HEK293T (cell line): ENCODE measurements around the gene DHRS12.

Experiments
- CTCF ChIA-PET: fragments of 350-600 bp; formaldehyde crosslinking; extraction: SDS; loops from one replicate; lab custom pipeline; 2021; ENCODE audit warnings: antibody characterized with exemption, inconsistent platforms; lab: Yijun Ruan, JAX
- POLR2A ChIA-PET: fragments of 350-600 bp; formaldehyde crosslinking; extraction: SDS; loops from one replicate; lab custom pipeline; 2020; ENCODE audit warnings: antibody characterized with exemption, inconsistent platforms; lab: Yijun Ruan, JAX
- DNase-seq: peaks from one replicate; pipeline ENCODE4 v3.0.0; 2012; ENCODE audit warnings: mixed read lengths; ENCODE audit errors: extremely low spot score
- ARNT ChIP-seq: fragments of 450-650 bp; IDR thresholded peaks from 2 replicates; pipeline ENCODE4 v1.6.1; 2017; ENCODE audit warnings: mild to moderate bottlenecking
- BHLHE40 ChIP-seq: fragments of 450-650 bp; IDR thresholded peaks from 2 replicates; pipeline ENCODE4 v1.6.1; 2016; ENCODE audit warnings: mild to moderate bottlenecking, moderate library complexity, borderline replicate concordance
- CTBP1 ChIP-seq: fragments of 450-650 bp; IDR thresholded peaks from 2 replicates; pipeline ENCODE4 v1.6.1; 2016; ENCODE audit warnings: borderline replicate concordance
- ELF4 ChIP-seq: fragments of 450-650 bp; IDR thresholded peaks from 2 replicates; pipeline ENCODE4 v1.6.1; 2017; ENCODE audit warnings: antibody characterized with exemption
- FOXA1 ChIP-seq: fragments of 450-650 bp; IDR thresholded peaks from 2 replicates; pipeline ENCODE4 v1.6.1; 2016; ENCODE audit warnings: mild to moderate bottlenecking
- FOXK2 ChIP-seq: fragments of 450-650 bp; IDR thresholded peaks from 2 replicates; pipeline ENCODE4 v1.6.1; 2016; ENCODE audit warnings: mild to moderate bottlenecking
- FOXM1 ChIP-seq: fragments of 450-650 bp; IDR thresholded peaks from 2 replicates; pipeline ENCODE4 v1.6.1; 2017; ENCODE audit warnings: mild to moderate bottlenecking, borderline replicate concordance
- HDGF ChIP-seq: fragments of 450-650 bp; IDR thresholded peaks from 2 replicates; pipeline ENCODE4 v1.6.1; 2017; ENCODE audit warnings: antibody characterized with exemption, borderline replicate concordance
- L3MBTL2 ChIP-seq: fragments of 450-650 bp; conservative IDR thresholded peaks from 2 replicates; pipeline ENCODE4 v1.6.1; 2016; ENCODE audit warnings: mild to moderate bottlenecking
- LEF1 ChIP-seq: fragments of 450-650 bp; IDR thresholded peaks from 2 replicates; pipeline ENCODE4 v1.6.1; 2017; ENCODE audit warnings: mild to moderate bottlenecking, borderline replicate concordance
- NFRKB ChIP-seq: fragments of 450-650 bp; IDR thresholded peaks from 2 replicates; pipeline ENCODE4 v1.6.1; 2016; ENCODE audit warnings: mild to moderate bottlenecking, moderate library complexity
- PKNOX1 ChIP-seq: fragments of 450-650 bp; IDR thresholded peaks from 2 replicates; pipeline ENCODE4 v1.6.1; 2016
- SP1 ChIP-seq: fragments of 450-650 bp; IDR thresholded peaks from 2 replicates; pipeline ENCODE4 v1.6.1; 2017
- SUZ12 ChIP-seq: fragments of 450-650 bp; IDR thresholded peaks from 2 replicates; pipeline ENCODE4 v1.6.1; 2016; ENCODE audit warnings: mild to moderate bottlenecking
- TARDBP ChIP-seq: fragments of 450-650 bp; IDR thresholded peaks from 2 replicates; pipeline ENCODE4 v1.6.1; 2016
- ZNF384 ChIP-seq: fragments of 450-650 bp; IDR thresholded peaks from 2 replicates; pipeline ENCODE4 v1.6.1; 2016

DHRS12 gene

GRCh38 chr13:51786425-51787265 lies 17.3 kb downstream of the DHRS12 start:
- ChIA-PET CTCF (interaction anchor here (0.9 kb wide), 1 partner anchor 11 kb away, joined by 3 read pairs; no protein-coding TSS in a partner anchor), POLR2A (interaction anchor here (0.9 to 1.1 kb wide), 3 partner anchors 9 to 334 kb away, joined by 3 to 5 read pairs (median 3); partner anchors contain the start of gene INTS6)
- TF ChIP-seq PKNOX1 (no peak), SUZ12 (no peak), SP1 (no peak), BHLHE40 (no peak), ELF4 (no peak), L3MBTL2 (no peak), NFRKB (no peak), FOXM1 (no peak), LEF1 (no peak), HDGF (no peak), FOXK2 (no peak), CTBP1 (no peak)
- DNase-seq: no peak

- CTCF ChIA-PET: interaction anchor here (0.6 to 0.9 kb wide), 2 partner anchors 12 to 1320 kb away, joined by 3 read pairs; no protein-coding TSS in a partner anchor
- POLR2A ChIA-PET: interaction anchor here (0.9 to 1.1 kb wide), 3 partner anchors 10 to 333 kb away, joined by 3 to 5 read pairs (median 3); partner anchors contain the start of gene INTS6
- peak; percentile 67 for DNase-seq
- TF ChIP-seq L3MBTL2 (no peak), ELF4 (no peak), FOXK2 (no peak), CTBP1 (0 out of 2 replicates have a peak, but pooled peaks have one; percentile 39), FOXM1 (no peak)
Measured at GRCh38 chr13:51785712-51786424, 18.1 kb downstream of the DHRS12 start.

GRCh38 chr13:51784097-51784496 lies 19.9 kb downstream of the DHRS12 start:
- ChIA-PET CTCF (no interaction called here), POLR2A (no interaction called here)
- TF ChIP-seq FOXA1: no peak
- no peak for TF ChIP-seq SUZ12
- no peak for DNase-seq

GRCh38 chr13:51783428-51784094 lies 20.4 kb downstream of the DHRS12 start:
- CTCF ChIA-PET: no interaction called here

GRCh38 chr13:51782026-51782710 lies 21.8 kb downstream of the DHRS12 start:
- CTCF ChIA-PET: no interaction called here
- DNase-seq: no peak
- POLR2A ChIA-PET: no interaction called here
- no peak for TF ChIP-seq ARNT
- TF ChIP-seq FOXM1: no peak
- no peak for TF ChIP-seq SP1
- TF ChIP-seq FOXA1: no peak
- no peak for TF ChIP-seq BHLHE40
- no peak for TF ChIP-seq SUZ12
- TF ChIP-seq PKNOX1: no peak
- no peak for TF ChIP-seq FOXK2
- no peak for TF ChIP-seq LEF1
- TF ChIP-seq CTBP1: no peak
- TF ChIP-seq L3MBTL2: no peak
- no peak for TF ChIP-seq TARDBP
- TF ChIP-seq ELF4: no peak
- TF ChIP-seq HDGF: no peak
- TF ChIP-seq NFRKB: no peak

More at GRCh38 chr13:51783428-51784094, 20.4 kb downstream of the DHRS12 start:
- TF ChIP-seq TARDBP (no peak), FOXA1 (no peak), ARNT (no peak), L3MBTL2 (no peak)
- no peak for DNase-seq
- POLR2A ChIA-PET: no interaction called here

GRCh38 chr13:51781246-51782022 lies 22.5 kb downstream of the DHRS12 start:
- no peak for DNase-seq
- TF ChIP-seq SUZ12 (no peak), ARNT (no peak), ZNF384 (no peak), ELF4 (no peak), PKNOX1 (no peak)
- ChIA-PET POLR2A (no interaction called here), CTCF (interaction anchor here (0.6 kb wide), 1 partner anchor 210 kb away, joined by 3 read pairs; no protein-coding TSS in a partner anchor)
